Non-pigmented ciliary epithelial cell (primary cell): ENCODE measurements around the gene PEAR1.

Experiments
- DNase-seq: peaks from one replicate; pipeline ENCODE4 v3.0.0-alpha.2; 2010; ENCODE audit warnings: low read depth

PEAR1 gene

DNA sequence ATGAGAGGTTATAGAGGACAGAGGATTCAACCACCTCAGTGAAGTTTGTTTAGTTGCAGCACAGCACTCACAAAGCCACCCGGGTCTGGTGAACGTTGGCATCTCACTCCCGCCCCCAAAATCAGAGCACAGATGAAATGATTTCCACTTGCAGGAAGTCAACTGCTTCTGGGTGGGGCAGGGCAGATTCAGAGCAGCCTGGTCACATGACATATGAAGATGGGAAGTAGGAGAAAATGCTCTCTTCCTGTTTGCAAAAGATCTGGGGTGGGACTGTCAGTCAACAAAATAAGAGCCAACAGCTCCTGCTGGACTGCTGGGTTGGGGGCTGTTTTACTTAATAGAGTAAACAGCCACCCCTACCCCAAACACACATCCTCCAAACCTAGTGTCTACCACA is 70.1 kb downstream of the PEAR1 start:
- no peak for DNase-seq

DNA sequence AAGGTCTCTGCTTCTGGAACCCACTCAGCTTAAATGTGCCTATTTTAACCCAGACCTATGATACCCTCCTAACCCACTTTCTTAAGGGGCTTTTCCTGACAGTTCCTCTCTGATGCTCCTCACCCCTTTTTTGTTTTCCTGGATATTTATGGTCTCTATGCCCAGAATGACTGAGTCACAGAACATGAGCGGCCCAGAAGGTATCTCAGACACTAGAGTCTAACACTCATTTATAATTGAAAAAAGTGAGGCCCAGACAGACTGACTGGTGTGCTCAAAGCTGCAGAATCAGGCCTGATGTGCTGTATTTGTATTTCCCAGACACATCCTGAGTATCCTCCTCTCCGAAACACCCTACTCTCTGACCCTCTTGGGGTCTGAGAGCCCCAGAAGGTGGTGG is 70.9 kb downstream of the PEAR1 start:
- no peak for DNase-seq
